HG02623 (cell line): ENCODE measurements around the gene SLC25A21.
"Not testable (repeated sequence)": the region's sequence is repeated elsewhere in the genome, so short reads cannot be mapped to it uniquely, and the experiment has no call there.

ENCODE experiments used
- ATAC-seq: cut with Tn5 transposase; IDR thresholded peaks from one replicate; pipeline ENCODE4 v1.9.1; 2021; ENCODE audit warnings: moderate library complexity; ENCODE audit not compliant: unreplicated experiment

Gene SLC25A21

GRCh38 chr14:36738269-36738668 lies 434.1 kb downstream of the SLC25A21 start:
- ATAC-seq = no peak

DNA sequence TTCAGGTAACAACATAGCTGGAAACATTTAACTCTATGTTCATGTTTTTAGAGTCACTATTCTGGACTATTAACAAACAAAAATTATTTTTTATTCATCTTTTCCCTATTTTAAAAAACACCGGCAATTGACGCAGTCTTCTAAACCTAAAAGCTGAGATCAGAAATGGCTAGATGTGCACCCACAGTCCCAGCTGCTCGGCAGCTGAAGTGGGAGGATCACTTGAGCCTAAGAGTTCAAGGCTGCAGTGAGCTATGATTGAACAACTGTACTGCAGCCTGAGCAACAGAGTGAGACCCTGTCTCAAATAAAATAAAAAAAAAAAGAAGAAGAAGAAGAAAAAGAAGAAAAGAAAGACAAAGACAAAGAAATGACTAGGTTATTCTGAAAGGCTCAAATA lies 446.3 kb downstream of the SLC25A21 start:
- ATAC-seq = no peak

DNA sequence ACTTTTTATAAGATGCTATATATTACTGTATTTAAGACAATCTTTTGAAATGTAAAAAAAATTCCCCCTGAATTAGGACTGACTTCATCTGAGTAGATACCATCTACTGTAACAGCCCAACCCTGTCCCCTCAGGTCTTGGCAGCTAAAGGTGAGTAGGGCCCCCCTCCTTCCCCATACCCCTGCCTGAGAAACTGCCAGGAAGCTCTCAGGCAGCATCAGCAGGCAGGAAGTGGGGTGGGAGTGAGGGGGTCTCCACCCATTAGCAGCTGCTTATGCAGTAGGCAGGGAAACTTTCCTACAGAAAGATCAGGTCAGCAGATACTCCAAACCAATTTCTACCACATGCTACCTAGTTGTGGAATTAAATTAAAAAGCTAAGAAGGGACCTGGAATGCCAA lies 448.2 kb downstream of the SLC25A21 start:
- ATAC-seq = no peak

GRCh38 chr14:36723530-36723929 lies 448.9 kb downstream of the SLC25A21 start:
- ATAC-seq = no peak

- ATAC-seq = no peak
Measured at GRCh38 chr14:36721877-36722276, 450.5 kb downstream of the SLC25A21 start.

DNA sequence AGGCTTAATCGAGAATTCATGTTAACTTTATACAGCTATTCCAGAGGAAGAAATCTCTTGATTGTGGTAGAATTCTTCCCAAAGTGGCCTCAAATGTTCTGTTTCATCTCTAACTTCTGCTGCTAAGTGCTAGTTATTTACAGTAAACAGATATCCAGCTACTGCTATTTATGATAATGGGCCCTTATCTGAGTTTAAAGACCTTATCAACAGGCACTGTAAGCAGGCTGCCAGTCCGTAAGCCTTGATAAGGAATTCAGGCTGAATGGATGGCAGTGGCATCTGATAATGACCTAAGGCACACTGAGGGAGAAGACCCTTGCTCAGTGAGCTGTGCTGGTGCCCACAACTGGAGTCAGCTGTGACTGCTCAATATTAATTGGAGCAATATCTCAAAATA lies 451.7 kb downstream of the SLC25A21 start:
- ATAC-seq = no peak

DNA sequence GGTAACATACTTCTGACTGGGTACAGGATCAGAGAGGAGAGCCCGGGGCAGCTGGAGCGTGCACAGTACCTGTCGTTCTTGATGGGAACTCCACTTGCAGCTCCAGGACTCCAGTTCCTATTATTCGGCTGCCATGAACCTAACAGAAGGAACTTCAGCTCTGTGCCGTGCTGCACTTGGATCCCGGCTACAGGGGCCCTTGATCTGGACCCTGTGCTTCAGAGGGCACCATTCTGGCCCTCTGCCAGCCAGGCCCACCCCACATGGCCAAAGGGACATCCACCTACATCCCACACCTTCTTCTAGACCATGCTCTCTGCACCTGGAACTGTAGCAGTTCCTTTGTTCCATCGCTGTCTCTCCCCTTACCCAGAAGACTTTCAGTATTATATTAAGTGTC lies 452.6 kb downstream of the SLC25A21 start:
- ATAC-seq = no peak

DNA sequence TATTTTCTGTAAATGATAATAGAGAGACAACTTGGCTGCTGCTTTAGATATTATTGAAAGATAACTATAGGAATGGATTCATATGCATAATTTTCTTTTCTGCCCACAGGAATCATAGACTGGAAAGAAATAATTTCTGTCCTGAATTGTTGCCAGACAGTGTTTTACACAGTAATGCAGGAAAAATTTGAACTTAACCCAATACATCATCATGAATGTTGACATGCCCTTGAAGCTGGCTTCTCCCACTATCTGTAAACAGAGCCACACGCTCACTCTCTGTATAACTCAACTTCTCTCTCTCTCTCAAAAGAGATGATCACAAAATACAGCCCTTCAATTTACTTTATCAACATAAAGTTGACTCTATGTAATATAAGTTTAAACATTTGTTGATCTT lies 454.2 kb downstream of the SLC25A21 start:
- no peak for ATAC-seq

- ATAC-seq = no peak
Measured at GRCh38 chr14:36717363-36717762, 455.0 kb downstream of the SLC25A21 start.

- no peak for ATAC-seq
Measured at GRCh38 chr14:36716614-36717184, 455.7 kb downstream of the SLC25A21 start.

- ATAC-seq = no peak
Measured at GRCh38 chr14:36713960-36714703, 458.3 kb downstream of the SLC25A21 start.

DNA sequence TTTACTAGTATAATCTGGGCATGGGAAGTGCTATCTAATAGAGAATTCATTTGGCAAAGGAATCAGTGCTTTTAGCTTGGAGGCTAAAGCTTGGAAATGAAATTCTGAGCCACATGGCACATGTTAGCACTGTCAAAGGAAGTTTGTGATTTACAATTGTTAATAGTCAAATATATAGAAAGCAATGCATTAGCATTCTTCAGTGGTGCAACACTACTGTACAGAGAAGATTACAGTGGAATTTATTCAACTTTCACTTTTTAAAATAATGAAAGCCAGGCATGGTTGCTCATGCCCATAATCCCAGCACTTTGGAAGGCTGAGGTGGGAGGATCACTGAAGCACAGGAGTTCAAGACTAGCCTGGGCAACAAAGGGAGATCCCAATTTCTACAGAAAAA lies 464.8 kb downstream of the SLC25A21 start:
- ATAC-seq = no peak

DNA sequence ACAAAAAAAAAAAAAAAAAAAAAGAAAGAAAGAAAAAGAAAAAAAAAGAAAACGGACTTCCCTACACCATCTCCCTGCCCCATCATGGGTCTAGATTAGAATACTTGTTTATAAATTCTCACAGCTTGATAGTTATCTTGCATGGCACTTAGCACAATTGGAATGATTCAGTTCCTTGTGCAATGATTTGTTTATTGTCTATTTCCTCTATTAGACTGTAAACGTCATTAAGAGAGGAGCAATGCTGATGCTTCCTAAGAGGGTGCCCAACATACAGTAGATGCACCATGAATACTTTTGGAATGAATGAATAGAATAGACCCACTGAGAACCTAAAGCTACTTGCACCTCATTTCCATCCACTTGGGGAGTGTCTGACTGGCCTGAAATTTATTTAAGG lies 469.9 kb downstream of the SLC25A21 start:
- no peak for ATAC-seq

DNA sequence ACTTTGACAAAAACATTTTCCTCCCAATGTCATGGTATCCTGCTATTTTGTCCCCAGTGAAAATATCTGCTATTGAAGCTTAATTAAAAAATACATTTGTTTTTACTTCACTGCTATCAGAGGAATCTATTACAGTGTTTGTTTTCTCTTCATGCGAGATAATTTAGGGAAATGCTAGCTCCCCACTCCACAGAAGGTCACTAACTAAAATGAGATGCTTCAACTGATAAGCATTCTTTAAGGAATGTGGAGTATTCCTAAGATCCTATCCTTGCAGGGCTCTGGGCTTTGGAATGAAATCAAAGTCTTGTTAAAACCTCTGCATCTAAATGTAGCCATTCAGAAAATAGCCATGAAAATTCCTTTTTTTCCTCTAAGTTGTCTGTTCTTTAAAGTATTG lies 471.3 kb downstream of the SLC25A21 start:
- ATAC-seq = no peak

GRCh38 chr14:36700651-36701050 lies 471.8 kb downstream of the SLC25A21 start:
- ATAC-seq = no peak

DNA sequence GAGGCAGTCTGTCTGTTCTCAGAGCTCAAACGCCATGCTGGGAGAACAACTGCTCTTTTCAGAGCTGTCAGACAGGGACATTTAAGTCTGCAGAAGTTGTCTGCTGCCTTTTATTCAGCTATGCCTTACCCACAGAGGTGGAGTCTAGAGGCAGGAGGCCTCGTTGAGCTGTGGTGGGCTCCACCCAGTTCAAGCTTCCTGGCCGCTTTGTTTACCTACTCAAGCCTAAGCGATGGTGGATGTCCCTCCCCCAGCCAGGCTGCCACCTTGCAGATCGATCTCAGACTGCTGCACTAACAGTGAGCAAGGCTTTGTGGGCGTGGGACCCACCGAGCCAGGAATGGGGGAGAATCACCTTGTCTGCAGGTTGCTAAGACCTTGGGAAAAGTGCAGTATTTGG lies 473.0 kb downstream of the SLC25A21 start:
- not testable (repeated sequence) for ATAC-seq

DNA sequence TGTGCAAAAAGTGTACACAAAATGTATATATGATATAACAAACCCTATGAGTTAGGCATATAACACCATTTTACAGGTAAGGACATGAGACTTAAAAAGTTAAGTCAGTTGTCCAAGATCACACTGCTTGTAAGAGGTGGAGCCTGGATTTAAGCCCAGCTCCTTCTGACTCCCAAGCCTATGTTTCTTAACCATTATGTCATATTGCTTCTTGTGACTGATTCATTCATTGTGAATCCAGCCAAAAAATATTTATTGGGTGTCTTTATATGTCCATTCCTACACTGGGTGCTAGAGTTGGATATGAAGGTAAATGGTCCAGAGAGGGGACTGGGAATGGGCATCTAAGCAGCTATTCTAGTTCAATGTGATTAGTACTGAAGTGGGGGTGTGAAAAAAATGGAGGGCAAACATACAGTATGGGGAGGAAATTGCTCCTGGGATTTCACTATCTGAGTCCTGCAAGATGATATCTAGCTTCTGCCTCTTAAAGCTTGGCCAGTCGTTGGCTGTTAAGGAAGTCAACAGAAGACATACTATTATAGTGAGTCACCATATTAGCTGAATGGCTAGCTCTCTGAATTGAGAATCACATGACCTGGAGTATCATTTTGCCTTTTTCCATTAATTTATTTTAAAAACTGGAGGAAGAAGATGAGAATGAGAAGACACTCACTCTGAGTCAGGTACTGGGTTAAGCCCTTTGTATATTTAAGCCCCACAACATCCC lies 481.9 kb downstream of the SLC25A21 start:
- no peak for ATAC-seq

- ATAC-seq = no peak
Measured at GRCh38 chr14:36684946-36685345, 487.5 kb downstream of the SLC25A21 start.

DNA sequence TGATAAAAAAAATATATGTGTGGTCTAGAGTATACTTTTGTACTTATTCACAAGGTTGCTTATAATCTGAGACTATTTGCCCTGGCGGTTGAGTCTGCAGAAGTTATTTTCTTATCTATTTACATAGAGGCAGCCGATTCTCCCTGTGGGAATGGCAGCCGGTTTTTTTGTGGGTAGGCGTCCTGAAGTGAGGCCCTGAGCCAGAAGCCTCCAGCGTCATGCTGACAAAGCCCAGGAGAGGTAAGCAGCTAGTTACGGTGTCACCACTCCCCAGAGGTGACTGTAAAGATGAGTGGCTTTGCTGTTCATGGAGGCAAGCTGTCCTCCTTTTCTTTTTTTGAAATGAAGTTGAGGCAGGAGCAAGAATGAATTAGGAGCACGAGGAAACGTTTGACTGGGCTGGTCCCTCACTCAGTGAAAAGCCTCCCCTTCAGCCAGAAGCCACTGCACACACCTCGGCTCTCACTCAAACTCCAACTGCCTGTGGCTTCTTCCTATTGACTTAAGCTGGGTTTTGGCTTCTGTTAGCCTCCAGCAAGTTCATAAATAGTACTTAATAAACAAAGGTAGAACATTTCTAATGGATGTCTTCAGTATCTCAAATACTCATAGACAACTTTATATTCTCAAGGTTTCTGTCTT lies 489.2 kb downstream of the SLC25A21 start:
- ATAC-seq = no peak

- ATAC-seq = no peak
Measured at GRCh38 chr14:36682338-36682737, 490.1 kb downstream of the SLC25A21 start.

DNA sequence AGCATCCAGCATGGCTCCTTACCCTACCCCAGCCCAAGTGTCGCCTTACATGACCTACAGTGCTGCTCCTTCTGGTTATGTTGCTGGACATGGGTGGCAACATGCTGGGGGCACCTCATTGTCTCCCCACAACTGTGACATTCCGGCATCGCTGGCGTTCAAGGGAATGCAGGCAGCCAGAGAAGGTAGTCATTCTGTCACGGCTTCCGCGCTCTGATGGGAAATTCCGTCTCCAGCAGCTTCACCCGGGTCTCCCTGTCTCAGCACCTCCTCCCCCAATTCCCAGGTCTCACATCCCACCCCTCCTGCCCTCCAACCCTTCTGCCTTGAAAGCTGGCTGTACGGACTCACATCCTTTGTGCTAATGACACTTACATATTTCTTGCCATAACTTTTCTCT lies 496.2 kb downstream of the SLC25A21 start:
- no peak for ATAC-seq

DNA sequence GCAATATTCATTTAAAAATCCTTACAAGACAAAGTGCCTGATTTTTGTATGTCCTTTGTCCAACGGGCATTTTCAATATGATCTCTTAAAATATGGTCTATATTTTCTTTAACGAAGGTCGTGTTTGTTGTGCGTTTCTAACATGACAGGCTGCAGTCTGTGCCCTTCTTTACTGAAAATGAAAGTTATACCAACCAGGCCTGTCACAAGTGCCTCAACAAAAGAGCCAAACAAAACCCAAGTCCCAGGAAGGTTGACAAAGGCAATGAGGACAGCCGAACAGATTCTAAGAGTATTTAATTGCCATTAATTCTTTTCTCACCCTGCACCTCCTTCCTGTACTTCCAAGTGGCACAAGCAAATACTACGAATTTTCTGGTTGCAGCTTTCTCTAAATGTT lies 496.8 kb downstream of the SLC25A21 start:
- no peak for ATAC-seq
